Nephron progenitor cell (in vitro differentiated cells): ENCODE results near the gene ABCE1.

Experiments
- DNase-seq: peaks from one replicate; pipeline ENCODE4 v3.0.0; 2021
- H3K27ac Mint-ChIP-seq: 2 replicates; pipeline ENCODE4 v1.8.0; 2021; ENCODE audit warnings: mild to moderate bottlenecking, moderate library complexity, mixed read lengths
- H3K27me3 Mint-ChIP-seq: 2 replicates; pipeline ENCODE4 v1.8.0; 2021; ENCODE audit warnings: mild to moderate bottlenecking, low read depth, mixed read lengths; ENCODE audit not compliant: poor library complexity
- H3K36me3 Mint-ChIP-seq: 2 replicates; pipeline ENCODE4 v1.8.0; 2021; ENCODE audit warnings: low read depth, mixed read lengths
- H3K4me1 Mint-ChIP-seq: 2 replicates; pipeline ENCODE4 v1.8.0; 2021; ENCODE audit warnings: mixed read lengths
- H3K4me3 Mint-ChIP-seq: 2 replicates; pipeline ENCODE4 v1.8.0; 2021; ENCODE audit warnings: mild to moderate bottlenecking, moderate library complexity, mixed read lengths
- H3K9me3 Mint-ChIP-seq: 2 replicates; pipeline ENCODE4 v1.8.0; 2021; ENCODE audit warnings: mild to moderate bottlenecking, moderate library complexity, mixed read lengths
- TF ChIP-seq, protein P1 (sequence below): fragments of 200-600 bp; sonication (generic); IDR thresholded peaks from 2 replicates; pipeline ENCODE4 v1.5.0; 2021; ENCODE audit warnings: antibody characterized with exemption

Gene ABCE1

DNA sequence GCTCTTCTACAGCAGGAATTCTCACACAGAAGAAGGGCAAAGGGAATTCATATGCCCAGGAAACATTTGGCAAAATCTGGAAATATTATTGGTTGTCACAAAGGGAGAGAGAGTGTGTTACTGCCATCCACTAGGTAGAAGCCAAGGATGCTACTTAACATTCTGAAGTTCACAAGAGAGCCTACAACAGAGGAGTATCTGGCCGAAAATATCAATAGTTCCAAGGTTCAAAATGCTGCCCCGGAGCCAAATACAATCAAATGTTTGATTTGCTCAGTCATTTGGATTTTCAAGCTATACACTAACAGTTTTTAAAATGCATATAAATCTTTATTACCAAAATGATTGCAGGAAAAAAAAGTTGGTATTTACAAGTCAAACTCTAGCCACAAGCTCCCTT lies 63.4 kb downstream of the ABCE1 start:
- no peaks in the 10 kb centered on the region for H3K9me3 Mint-ChIP-seq
- peaks cover 52% of the 10 kb centered on the region for H3K36me3 Mint-ChIP-seq
- H3K4me1 Mint-ChIP-seq, result no peaks in the 10 kb centered on the region
- no peaks in the 10 kb centered on the region for H3K27me3 Mint-ChIP-seq
- H3K4me3 Mint-ChIP-seq, result no peak overlapping the region
- no peak for DNase-seq
- TF ChIP-seq, protein P1, sequence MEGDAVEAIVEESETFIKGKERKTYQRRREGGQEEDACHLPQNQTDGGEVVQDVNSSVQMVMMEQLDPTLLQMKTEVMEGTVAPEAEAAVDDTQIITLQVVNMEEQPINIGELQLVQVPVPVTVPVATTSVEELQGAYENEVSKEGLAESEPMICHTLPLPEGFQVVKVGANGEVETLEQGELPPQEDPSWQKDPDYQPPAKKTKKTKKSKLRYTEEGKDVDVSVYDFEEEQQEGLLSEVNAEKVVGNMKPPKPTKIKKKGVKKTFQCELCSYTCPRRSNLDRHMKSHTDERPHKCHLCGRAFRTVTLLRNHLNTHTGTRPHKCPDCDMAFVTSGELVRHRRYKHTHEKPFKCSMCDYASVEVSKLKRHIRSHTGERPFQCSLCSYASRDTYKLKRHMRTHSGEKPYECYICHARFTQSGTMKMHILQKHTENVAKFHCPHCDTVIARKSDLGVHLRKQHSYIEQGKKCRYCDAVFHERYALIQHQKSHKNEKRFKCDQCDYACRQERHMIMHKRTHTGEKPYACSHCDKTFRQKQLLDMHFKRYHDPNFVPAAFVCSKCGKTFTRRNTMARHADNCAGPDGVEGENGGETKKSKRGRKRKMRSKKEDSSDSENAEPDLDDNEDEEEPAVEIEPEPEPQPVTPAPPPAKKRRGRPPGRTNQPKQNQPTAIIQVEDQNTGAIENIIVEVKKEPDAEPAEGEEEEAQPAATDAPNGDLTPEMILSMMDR, result no peak
- H3K27ac Mint-ChIP-seq, result no peak overlapping the region

- no peak for DNase-seq
- TF ChIP-seq, protein P1, result no peak
- H3K36me3 Mint-ChIP-seq, result peaks cover 67% of the 10 kb centered on the region
- H3K4me1 Mint-ChIP-seq, result no peaks in the 10 kb centered on the region
- H3K9me3 Mint-ChIP-seq, result no peaks in the 10 kb centered on the region
- no peak overlapping the region for H3K27ac Mint-ChIP-seq
- H3K4me3 Mint-ChIP-seq, result no peak overlapping the region
- no peaks in the 10 kb centered on the region for H3K27me3 Mint-ChIP-seq
Measured at GRCh38 chr4:145167887-145168286, 69.8 kb downstream of the ABCE1 start.

- H3K27me3 Mint-ChIP-seq, result no peaks in the 10 kb centered on the region
- no peak for DNase-seq
- H3K36me3 Mint-ChIP-seq, result peaks cover 70% of the 10 kb centered on the region
- H3K4me3 Mint-ChIP-seq, result no peak overlapping the region
- no peaks in the 10 kb centered on the region for H3K4me1 Mint-ChIP-seq
- no peaks in the 10 kb centered on the region for H3K9me3 Mint-ChIP-seq
- no peak overlapping the region for H3K27ac Mint-ChIP-seq
- TF ChIP-seq, protein P1, result no peak
Measured at GRCh38 chr4:145168581-145169187, 70.6 kb downstream of the ABCE1 start.

GRCh38 chr4:145170223-145170622 lies 72.1 kb downstream of the ABCE1 start:
- H3K27me3 Mint-ChIP-seq, result no peaks in the 10 kb centered on the region
- no peak for DNase-seq
- H3K4me1 Mint-ChIP-seq, result no peaks in the 10 kb centered on the region
- peaks cover 84% of the 10 kb centered on the region for H3K36me3 Mint-ChIP-seq
- no peaks in the 10 kb centered on the region for H3K9me3 Mint-ChIP-seq
- H3K27ac Mint-ChIP-seq, result no peak overlapping the region
- no peak overlapping the region for H3K4me3 Mint-ChIP-seq
- TF ChIP-seq, protein P1, result no peak

GRCh38 chr4:145171911-145172310 lies 73.8 kb downstream of the ABCE1 start:
- peaks cover 78% of the 10 kb centered on the region for H3K36me3 Mint-ChIP-seq

More at GRCh38 chr4:145171911-145172310, 73.8 kb downstream of the ABCE1 start:
- Mint-ChIP-seq H3K27ac (peak overlapping the region; percentile 82), H3K4me1 (no peaks in the 10 kb centered on the region), H3K9me3 (no peaks in the 10 kb centered on the region), H3K27me3 (no peaks in the 10 kb centered on the region), H3K4me3 (no peak overlapping the region)
- DNase-seq, result no peak
- TF ChIP-seq, protein P1, result no peak
